ENCODE measurements around the gene FOXL3. TPM values are rescaled to one million over a fixed set of nuclear protein-coding genes. Genes with fewer than 3 reads are reported as not detected.

The FOXL3 gene
- total RNA-seq, 1 experiment from 2014 or later: not detected

DNA sequence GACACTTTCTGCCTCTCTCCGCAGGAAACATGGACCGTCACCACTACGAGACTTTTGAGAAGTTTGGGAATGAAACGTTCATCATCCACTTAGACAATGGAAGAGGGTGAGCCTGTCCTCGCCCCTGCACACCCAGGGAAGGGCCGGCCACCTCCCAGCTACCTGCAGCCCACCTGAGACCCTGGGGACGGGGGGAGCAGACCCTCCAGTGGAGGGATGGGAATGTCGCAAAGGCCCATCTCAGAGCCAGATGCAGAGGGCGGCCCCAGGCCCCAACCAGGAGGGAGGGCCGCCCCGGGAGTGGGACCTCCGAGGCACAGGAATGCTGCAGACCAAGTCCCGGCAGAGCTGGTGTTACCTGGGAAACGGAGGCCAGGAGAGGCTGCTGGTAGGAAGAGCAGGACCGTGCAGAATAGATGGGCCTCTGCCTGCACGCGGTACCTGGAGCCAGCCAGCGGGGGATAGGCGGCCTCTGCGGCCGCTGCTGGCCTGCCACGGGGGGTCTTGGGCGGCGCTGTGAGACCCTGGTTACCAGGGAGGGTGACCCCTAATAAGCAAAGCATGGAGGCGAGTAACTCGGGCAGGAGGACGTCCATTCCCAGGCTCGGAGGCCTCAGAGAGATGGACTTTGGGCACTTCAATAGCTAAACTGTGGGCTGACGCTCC lies 32.9 kb upstream of the FOXL3 start:
- BruUV-seq (replicated peaks): no TSS peak
- H3K4me3 ChIP-seq (ENCODE audit: low read depth in 2 of 2, low read length in 2 of 2): no peak overlapping the region
- H3K27ac ChIP-seq (ENCODE audit: low read length): no peak overlapping the region
- intact Hi-C loops (cut with micrococcal nuclease; ENCODE audit: unreplicated experiment) (no loop called here), in situ Hi-C loops (cut with HindIII; ENCODE audit: low pct_unique_long_range_greater_than_20kb, low sequenced_read_pairs) (no loop called here)
- no peaks in the 10 kb centered on the region for H3K36me3 ChIP-seq (ENCODE audit: control insufficient read depth, insufficient read depth, low read length)
- ATAC-seq (no peak), DNase-seq (ENCODE audit: low read depth, low spot score) (no peak)
- H3K27me3 ChIP-seq (ENCODE audit: control insufficient read depth, insufficient read depth, low read length): no peaks in the 10 kb centered on the region
- ChIA-PET CTCF (no interaction called here), POLR2A (no interaction called here)
- no peaks in the 10 kb centered on the region for H3K9me3 ChIP-seq (ENCODE audit: control insufficient read depth, insufficient read depth, low read depth, low read length)
- no peak for TF ChIP-seq CTCF (IDR thresholded peaks at IDR 0.05)
- TF ChIP-seq TCF7L2 (IDR thresholded peaks at IDR 0.05; ENCODE audit: low read depth, low read length): no peak
- TF ChIP-seq SIN3A (IDR thresholded peaks at IDR 0.05; ENCODE audit: borderline replicate concordance, insufficient read depth, low read depth, low read length): no peak
- TF ChIP-seq REST (IDR thresholded peaks at IDR 0.05; ENCODE audit: insufficient read depth in 1 of 2, low read depth in 2 of 2, low read length in 1 of 2): no peak
- TF ChIP-seq POLR2AphosphoS5 (IDR thresholded peaks at IDR 0.05; ENCODE audit: low read depth, low read length): no peak
- no peaks in the 10 kb centered on the region for H3K4me1 ChIP-seq (ENCODE audit: control insufficient read depth, insufficient read depth, low read length)

GRCh38 chr7:257647-257992 lies 32.4 kb upstream of the FOXL3 start:
- no peak overlapping the region for H3K27ac ChIP-seq (ENCODE audit: low read length)
- POLR2A ChIA-PET: no interaction called here
- H3K4me1 ChIP-seq (ENCODE audit: control insufficient read depth, insufficient read depth, low read length): no peaks in the 10 kb centered on the region
- in situ Hi-C loops (cut with HindIII; ENCODE audit: low pct_unique_long_range_greater_than_20kb, low sequenced_read_pairs) (no loop called here), intact Hi-C loops (cut with micrococcal nuclease; ENCODE audit: unreplicated experiment) (no loop called here)
- no TSS peak for BruUV-seq (replicated peaks)
- TF ChIP-seq REST (IDR thresholded peaks at IDR 0.05; ENCODE audit: insufficient read depth in 1 of 2, low read depth in 2 of 2, low read length in 1 of 2): no peak
- TF ChIP-seq POLR2AphosphoS5 (IDR thresholded peaks at IDR 0.05; ENCODE audit: low read depth, low read length): no peak
- TF ChIP-seq CTCF (IDR thresholded peaks at IDR 0.05): no peak
- TF ChIP-seq TCF7L2 (IDR thresholded peaks at IDR 0.05; ENCODE audit: low read depth, low read length): no peak
- no peak for TF ChIP-seq SIN3A (IDR thresholded peaks at IDR 0.05; ENCODE audit: borderline replicate concordance, insufficient read depth, low read depth, low read length)
- 0 out of 2 replicates have a peak, but pooled peaks cover 3% of the 10 kb centered on the region for H3K9me3 ChIP-seq (ENCODE audit: control insufficient read depth, insufficient read depth, low read depth, low read length)
- no peak for ATAC-seq
- H3K27me3 ChIP-seq (ENCODE audit: control insufficient read depth, insufficient read depth, low read length): no peaks in the 10 kb centered on the region
- no peak overlapping the region for H3K4me3 ChIP-seq (ENCODE audit: low read depth in 2 of 2, low read length in 2 of 2)
- DNase-seq (ENCODE audit: low read depth, low spot score): no peak
- H3K36me3 ChIP-seq (ENCODE audit: control insufficient read depth, insufficient read depth, low read length): no peaks in the 10 kb centered on the region
- CTCF ChIA-PET: no interaction called here

Measured in Panc1 (cell line).